Activated T-cell treated with anti-CD3 and anti-CD28 coated beads for 48 hours (primary cell): ENCODE data around the gene CCNA2.
A peak's percentile ranks its signal among the peaks of the same experiment; 100 is the strongest.

Experiments used
- DNase-seq: peaks from one replicate; pipeline ENCODE4 v3.0.0-alpha.2; 2020; ENCODE audit warnings: low read depth

CCNA2 gene

GRCh38 chr4:121801715-121802075, 22.0 kb downstream of the CCNA2 start:
- DNase-seq = no peak

GRCh38 chr4:121800961-121801714, 22.5 kb downstream of the CCNA2 start, which contains the start of gene EXOSC9:
Gene EXOSC9, plus strand, starts transcription at chr4:121801323. Its CDS starts 102 bp downstream, at chr4:121801425.
- DNase-seq = peak; percentile 91

GRCh38 chr4:121800638-121800960, 23.1 kb downstream of the CCNA2 start:
- DNase-seq = no peak

- DNase-seq = no peak
These were observed 23.7 kb downstream of the CCNA2 start for GRCh38 chr4:121799867-121800501.

GRCh38 chr4:121799208-121799823, 24.4 kb downstream of the CCNA2 start:
- no peak for DNase-seq

GRCh38 chr4:121796283-121796682, 27.4 kb downstream of the CCNA2 start:
- DNase-seq = no peak

- no peak for DNase-seq
These were observed 29.0 kb downstream of the CCNA2 start for GRCh38 chr4:121794505-121795188.

GRCh38 chr4:121792966-121793365, 30.7 kb downstream of the CCNA2 start:
- DNase-seq = no peak

- no peak for DNase-seq
These were observed 32.2 kb downstream of the CCNA2 start for GRCh38 chr4:121791481-121791880.

GRCh38 chr4:121790976-121791375, 32.7 kb downstream of the CCNA2 start:
- DNase-seq = no peak

GRCh38 chr4:121789960-121790829, 33.5 kb downstream of the CCNA2 start:
- DNase-seq = no peak

GRCh38 chr4:121789455-121789854, 34.2 kb downstream of the CCNA2 start:
- DNase-seq = no peak

- DNase-seq = no peak
These were observed 34.8 kb downstream of the CCNA2 start for GRCh38 chr4:121788896-121789295.

GRCh38 chr4:121786221-121786620, 37.5 kb downstream of the CCNA2 start:
- no peak for DNase-seq

- DNase-seq = no peak
These were observed 38.2 kb downstream of the CCNA2 start for GRCh38 chr4:121785479-121785878.

- no peak for DNase-seq
These were observed 38.7 kb downstream of the CCNA2 start for GRCh38 chr4:121784975-121785374.

- DNase-seq = no peak
These were observed 39.3 kb downstream of the CCNA2 start for GRCh38 chr4:121784401-121784800.

GRCh38 chr4:121783210-121783609, 40.5 kb downstream of the CCNA2 start:
- DNase-seq = no peak

GRCh38 chr4:121778991-121779628, 44.6 kb downstream of the CCNA2 start:
- no peak for DNase-seq

GRCh38 chr4:121777625-121778024, 46.1 kb downstream of the CCNA2 start:
- no peak for DNase-seq
